ENCODE results near the gene KLHL11.
"Not testable (repeated sequence)": the region's sequence is repeated elsewhere in the genome, so short reads cannot be mapped to it uniquely, and the experiment has no call there.

KLHL11 gene

GRCh38 chr17:41835800-41836549, 29.2 kb downstream of the KLHL11 start, which contains the start of gene NT5C3B:
Gene NT5C3B (minus strand): TSS chr17:41836232. CDS start chr17:41836193, 39 bp downstream.
- peak; percentile 53 for DNase-seq

- DNase-seq: peak; percentile 15
Observed at GRCh38 chr17:41835214-41835799, 29.9 kb downstream of the KLHL11 start.

- not testable (repeated sequence) for DNase-seq
Observed at GRCh38 chr17:41829961-41830360, 35.3 kb downstream of the KLHL11 start.

- DNase-seq: no peak
Observed at GRCh38 chr17:41825175-41825845, 39.9 kb downstream of the KLHL11 start.

- DNase-seq: no peak
Observed at GRCh38 chr17:41824086-41824485, 41.1 kb downstream of the KLHL11 start.

GRCh38 chr17:41823580-41823979, 41.6 kb downstream of the KLHL11 start:
- no peak for DNase-seq

- no peak for DNase-seq
Observed at GRCh38 chr17:41823141-41823524, 42.1 kb downstream of the KLHL11 start.

- DNase-seq: no peak
Observed at GRCh38 chr17:41822216-41823140, 42.7 kb downstream of the KLHL11 start.

- DNase-seq: no peak
Observed at GRCh38 chr17:41821776-41822175, 43.4 kb downstream of the KLHL11 start.

GRCh38 chr17:41818024-41818423, 47.2 kb downstream of the KLHL11 start:
- no peak for DNase-seq

GRCh38 chr17:41816637-41817320, 48.4 kb downstream of the KLHL11 start:
- DNase-seq: no peak

- DNase-seq: no peak
Observed at GRCh38 chr17:41814195-41814594, 51.0 kb downstream of the KLHL11 start.

GRCh38 chr17:41813699-41814124, 51.5 kb downstream of the KLHL11 start:
- no peak for DNase-seq

- DNase-seq: no peak
Observed at GRCh38 chr17:41813152-41813680, 52.0 kb downstream of the KLHL11 start.

GRCh38 chr17:41812381-41813151, 52.7 kb downstream of the KLHL11 start, which contains the start of gene FKBP10:
Gene FKBP10 (plus strand): TSS chr17:41813004. CDS start chr17:41813035, 31 bp downstream.
- DNase-seq: peak; percentile 92

- peak; percentile 88 for DNase-seq
Observed at GRCh38 chr17:41811549-41812380, 53.5 kb downstream of the KLHL11 start, which contains the start of gene P3H4. Gene P3H4 (minus strand): TSS chr17:41811949. CDS start chr17:41811915, 34 bp downstream.

GRCh38 chr17:41810659-41811548, 54.3 kb downstream of the KLHL11 start:
- no peak for DNase-seq

- DNase-seq: no peak
Observed at GRCh38 chr17:41806685-41807445, 58.4 kb downstream of the KLHL11 start.
